Ramos (cell line): ENCODE data around the gene SYNE1.

Source experiments
- in situ Hi-C: fragments of 300-500 bp; cut with MboI; formaldehyde crosslinking; loops from one replicate; pipeline ENCODE4 v1.14.3; 2022; ENCODE audit warnings: low sequenced_read_pairs; ENCODE audit not compliant: unreplicated experiment

Gene SYNE1

DNA sequence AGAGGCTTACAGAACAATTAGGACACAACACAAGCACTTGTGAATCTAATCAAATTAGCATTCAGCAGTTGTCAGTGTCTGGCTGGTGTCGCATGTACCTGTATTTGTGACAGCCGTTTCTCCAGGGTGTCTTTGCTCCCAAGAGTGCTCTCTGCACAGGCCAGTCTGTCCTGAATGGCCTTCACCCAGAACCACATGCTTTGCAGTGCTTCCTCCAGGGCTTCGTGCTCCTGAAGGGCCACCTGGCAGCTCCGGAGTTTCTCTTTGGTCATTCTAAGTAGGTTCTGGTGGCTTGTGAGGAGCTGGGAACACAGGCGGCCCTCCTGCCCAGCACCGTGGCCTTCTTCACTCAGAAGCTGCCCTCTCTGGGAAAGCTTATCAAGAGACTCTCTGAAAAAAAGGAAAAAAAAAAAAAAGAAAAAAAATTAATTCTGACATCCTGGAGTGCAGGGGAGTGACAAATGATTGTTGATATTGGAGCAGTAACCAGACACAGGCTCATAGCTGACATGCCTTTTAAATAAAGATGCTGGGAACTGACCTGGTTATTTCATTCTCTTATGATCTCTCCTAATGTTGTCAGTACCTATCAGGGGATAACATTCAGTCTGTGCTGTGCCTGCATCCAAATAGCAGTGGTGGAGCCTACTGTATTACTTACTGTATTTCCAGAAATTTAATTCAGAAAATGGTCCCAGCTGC lies 245.8 kb downstream of the SYNE1 start:
- in situ Hi-C loops, result no loop called here

DNA sequence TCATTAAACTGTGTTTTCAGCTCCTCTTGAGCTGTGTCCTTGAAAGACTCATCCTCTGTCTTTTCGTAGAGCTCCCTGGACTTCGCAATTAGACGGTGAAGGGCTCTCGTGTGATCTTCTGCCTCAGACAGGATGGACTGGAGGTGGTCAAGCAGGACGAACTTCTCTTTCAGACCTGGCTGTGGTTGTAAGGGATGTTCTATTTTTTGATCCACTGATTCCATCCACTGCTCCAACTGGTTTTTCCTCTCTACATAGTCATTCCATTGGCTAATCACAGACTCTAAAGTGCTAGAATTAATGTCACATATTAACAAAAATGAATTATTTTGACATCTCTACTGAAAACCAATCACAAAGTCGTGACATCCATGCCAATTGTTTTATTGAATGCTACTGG lies 250.1 kb downstream of the SYNE1 start:
- in situ Hi-C loops, result no loop called here

DNA sequence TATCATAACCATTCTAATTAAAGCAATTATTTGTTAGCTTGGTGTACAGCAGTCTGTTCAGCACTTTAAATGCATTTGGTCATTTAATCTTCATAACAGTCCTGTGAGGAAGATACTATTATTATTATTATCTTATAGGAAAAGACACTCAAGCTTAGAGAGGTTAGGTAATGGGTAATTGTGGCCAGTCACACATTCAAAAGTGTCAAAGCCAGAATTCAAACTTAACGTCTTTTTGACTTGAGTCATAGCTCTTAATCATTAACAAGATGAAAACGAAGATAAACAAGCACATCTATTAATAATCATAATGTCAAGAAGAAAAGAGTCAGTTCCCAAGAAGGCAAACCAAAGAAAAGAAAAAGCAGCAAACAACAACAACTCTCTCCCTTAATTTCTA lies 251.0 kb downstream of the SYNE1 start:
- in situ Hi-C loops, result no loop called here

GRCh38 chr6:152380993-152381898 lies 255.9 kb downstream of the SYNE1 start:
- in situ Hi-C loops, result no loop called here

DNA sequence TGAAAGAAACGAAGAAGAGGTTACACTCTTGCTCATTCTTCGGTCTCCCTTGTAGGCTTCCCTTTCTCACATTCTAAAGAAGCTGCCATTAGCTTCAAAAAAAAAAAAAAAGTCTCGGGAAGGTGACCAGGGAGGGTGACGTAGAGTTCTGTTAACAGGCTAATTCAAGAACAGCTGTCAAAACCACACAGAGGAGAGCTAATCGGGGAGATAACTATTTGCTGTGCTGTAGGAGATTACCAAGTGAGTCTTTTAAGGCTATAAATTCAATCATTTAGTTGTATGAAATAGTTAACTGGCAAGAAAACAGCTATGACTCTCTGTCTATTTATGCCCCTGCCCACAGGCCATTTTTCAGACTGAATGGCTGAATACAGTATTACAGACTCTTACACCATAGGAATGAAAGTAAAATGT lies 256.8 kb downstream of the SYNE1 start:
- in situ Hi-C loops, result no loop called here

- in situ Hi-C loops, result no loop called here
Measured at GRCh38 chr6:152379423-152379822, 257.7 kb downstream of the SYNE1 start.

DNA sequence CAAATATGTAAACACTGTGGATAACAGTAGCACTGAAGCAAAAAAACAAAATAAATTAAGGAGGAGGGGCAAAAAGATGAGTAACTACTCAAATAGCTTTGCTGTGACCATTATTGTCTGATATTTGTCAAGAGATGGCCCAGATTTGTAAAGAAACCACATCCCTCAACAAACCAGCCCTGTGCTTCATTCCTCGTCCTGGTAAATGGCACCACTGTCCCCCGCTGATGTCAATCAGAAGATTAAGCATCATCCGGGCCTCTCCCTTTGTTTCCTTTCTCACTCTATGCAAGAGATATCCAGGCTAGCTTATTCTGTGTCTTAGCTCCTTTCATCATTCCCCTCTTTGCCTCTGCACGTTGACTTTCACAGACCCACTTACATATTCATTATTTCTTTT lies 259.0 kb downstream of the SYNE1 start:
- in situ Hi-C loops, result no loop called here

- in situ Hi-C loops, result no loop called here
Measured at GRCh38 chr6:152375197-152375596, 262.0 kb downstream of the SYNE1 start.

DNA sequence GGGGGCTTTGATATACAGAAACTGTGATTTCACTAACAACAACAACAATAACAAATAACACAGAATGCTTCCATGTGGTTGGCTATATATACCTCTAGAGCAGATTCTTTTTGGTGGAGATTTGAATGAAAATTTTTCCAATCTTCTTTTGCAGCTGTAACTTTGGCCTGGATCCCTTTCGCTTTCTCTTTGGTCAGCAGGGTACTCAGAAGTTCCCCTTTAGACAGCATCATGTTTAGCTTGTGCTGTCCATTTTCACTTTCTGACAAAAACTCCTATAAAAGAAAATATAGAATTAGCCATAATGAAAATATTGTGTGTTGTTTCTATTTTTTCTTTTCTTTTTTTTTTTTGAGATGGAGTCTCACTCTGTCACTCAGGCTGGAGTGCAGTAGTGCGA lies 264.2 kb downstream of the SYNE1 start:
- in situ Hi-C loops, result loop anchor here (25.0 kb wide), 1 partner anchor 611 kb away; no protein-coding TSS in a partner anchor

DNA sequence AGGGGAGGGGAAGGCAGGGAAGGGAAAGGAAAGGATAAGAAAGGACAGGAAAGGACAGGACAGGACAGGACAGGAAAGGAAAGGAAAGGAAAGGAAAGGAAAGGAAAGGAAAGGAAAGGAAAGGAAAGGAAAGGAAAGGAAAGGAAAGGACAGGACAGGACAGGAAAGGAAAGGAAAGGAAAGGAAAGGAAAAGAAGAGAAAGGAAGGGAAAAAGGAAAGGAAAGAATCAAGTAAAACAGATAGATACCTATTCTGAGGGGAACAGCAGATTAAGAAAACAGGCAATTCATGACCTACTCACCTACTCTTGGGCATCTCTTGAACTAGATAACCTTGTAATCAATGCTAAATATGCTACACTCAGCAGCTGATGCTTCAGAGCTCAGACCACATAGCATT lies 265.4 kb downstream of the SYNE1 start:
- in situ Hi-C loops, result loop anchor here (25.0 kb wide), 1 partner anchor 609 kb away; no protein-coding TSS in a partner anchor

DNA sequence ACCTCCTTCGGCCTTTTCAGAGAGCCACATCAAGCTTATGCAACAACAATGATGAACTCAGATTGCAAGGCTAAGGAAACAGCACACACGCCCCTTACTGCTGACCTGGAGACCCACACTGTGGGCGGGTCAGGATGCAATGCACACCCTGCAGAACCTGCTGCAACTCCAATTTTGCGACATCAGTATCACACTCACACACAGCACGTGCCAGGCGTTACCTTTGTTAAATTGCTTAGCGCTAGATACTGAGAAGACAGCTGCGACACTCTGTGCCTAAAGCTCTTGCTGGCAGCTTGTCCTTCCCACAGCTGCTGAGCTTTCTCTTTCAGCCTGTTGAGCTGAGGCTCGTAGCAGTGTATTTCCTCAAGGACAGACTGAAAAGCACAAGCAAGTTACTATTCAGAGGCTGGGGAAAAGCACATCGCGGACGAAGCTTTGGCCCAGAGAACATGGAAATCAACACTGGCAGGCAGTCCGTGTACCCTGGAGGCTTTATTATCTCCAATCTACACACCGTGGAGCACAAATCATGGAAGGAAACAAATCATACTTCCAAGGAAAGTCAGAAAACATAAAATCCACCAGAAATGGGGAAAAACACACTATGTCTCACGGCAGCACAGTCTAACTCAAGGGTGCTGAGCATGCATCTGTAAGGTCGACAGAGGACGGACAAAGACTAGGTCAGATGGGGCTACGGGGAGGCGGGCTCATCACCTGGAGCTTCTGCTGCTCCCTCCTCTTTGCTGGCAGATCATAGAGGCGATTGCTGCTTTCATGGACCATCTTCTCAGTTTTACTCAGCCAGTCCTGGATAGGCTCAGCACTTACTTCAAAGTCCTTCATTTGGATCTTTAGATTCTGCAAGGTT lies 268.2 kb downstream of the SYNE1 start:
- in situ Hi-C loops, result loop anchor here (25.0 kb wide), 1 partner anchor 607 kb away; no protein-coding TSS in a partner anchor

GRCh38 chr6:152364866-152365265 lies 272.3 kb downstream of the SYNE1 start:
- in situ Hi-C loops, result loop anchor here (25.0 kb wide), 1 partner anchor 603 kb away; no protein-coding TSS in a partner anchor

DNA sequence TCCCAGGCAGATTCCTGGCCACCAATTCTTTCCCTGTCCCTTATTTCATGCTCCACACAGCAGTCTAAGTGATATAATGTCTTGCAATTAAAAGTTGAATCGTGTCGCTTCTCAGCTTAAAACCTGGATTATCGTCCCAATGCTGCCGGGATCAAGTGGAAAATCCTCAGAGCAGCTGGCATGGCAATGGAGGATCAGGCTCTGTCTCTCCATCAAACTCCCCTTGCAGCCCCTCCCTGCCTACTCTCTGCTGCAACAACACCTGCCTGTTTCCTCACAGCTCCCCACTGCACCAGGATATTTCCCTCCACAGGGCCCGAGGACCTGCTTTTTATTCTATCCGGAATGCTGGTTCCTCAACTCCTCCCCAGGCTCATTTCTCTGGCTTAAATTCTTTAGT lies 277.1 kb downstream of the SYNE1 start:
- in situ Hi-C loops, result loop anchor here (25.0 kb wide), 1 partner anchor 598 kb away; no protein-coding TSS in a partner anchor

- in situ Hi-C loops, result loop anchor here (25.0 kb wide), 1 partner anchor 594 kb away; no protein-coding TSS in a partner anchor
Measured at GRCh38 chr6:152356662-152357061, 280.5 kb downstream of the SYNE1 start.

DNA sequence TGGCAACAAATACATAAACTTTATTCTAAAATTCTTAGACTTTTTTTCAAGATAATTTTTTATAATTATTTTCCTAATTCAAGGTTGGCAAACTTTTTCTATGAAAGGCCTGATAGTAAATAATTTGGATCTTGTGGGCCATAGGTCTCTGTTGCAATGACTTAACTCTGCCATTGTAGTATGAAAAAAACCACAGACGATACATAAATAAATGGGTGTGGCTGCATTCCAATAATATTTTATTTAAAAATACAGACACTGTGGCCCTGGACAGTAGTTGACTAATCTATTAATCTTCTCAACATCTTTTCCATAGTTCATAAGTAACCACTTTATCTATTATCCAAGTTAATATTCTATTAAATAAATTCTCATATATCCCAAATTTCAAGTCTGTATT lies 281.1 kb downstream of the SYNE1 start:
- in situ Hi-C loops, result loop anchor here (25.0 kb wide), 1 partner anchor 594 kb away; no protein-coding TSS in a partner anchor

DNA sequence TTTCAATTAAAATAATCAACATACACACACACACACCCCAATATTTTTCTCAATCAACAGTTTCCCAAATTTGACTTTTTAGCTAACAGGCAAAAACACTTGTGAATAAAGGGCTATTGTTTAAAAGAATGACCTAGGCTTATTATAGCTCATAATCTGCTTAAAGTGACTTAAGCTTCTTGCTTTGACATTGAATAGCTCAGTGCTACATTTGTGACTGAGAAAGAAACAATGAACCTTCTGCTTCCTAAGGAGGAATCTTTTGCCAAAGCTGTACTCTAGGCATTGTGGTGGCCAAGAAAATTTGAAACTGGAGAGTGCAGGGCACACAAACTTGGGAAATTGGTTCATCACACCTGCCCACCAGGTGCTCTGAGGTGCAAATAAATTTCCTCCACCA lies 282.0 kb downstream of the SYNE1 start:
- in situ Hi-C loops, result loop anchor here (25.0 kb wide), 1 partner anchor 593 kb away; no protein-coding TSS in a partner anchor

DNA sequence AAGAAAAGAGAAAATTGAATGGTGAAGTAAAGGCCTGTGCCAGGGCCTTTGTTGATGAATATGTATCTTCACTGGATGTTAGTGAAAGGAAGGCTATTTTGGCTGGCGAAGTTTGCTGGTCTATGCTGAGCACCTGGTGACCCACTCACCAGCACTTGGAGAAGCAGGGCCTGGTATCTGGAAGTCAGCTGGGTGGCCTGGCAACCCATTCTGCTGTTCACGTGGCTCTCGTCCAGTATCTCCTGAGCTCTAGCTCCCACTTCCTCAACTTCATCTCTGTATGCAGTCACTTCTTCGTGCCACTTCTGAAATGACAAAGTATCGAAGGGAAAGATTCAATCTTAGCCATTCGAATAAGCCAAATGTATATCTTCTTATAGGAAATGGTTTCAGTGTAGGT lies 283.7 kb downstream of the SYNE1 start:
- in situ Hi-C loops, result loop anchor here (25.0 kb wide), 1 partner anchor 591 kb away; no protein-coding TSS in a partner anchor

DNA sequence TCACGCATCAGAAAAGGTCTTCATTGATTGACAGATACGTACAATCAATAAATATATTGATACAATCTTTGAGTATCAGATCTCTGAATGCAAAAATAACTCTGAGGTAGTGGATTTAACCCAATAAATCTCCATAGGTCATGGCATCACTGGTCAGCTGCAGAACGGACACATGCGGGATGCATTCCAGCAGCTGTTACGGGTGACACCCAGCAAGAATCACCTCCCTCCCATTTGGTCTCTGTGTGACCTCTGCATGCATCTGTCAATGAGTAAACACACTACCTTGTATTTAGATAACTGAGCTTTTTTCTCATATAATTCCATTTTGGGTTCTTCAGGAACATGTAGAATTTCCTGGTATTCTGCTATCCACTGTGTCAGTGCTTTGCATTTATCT lies 285.4 kb downstream of the SYNE1 start:
- in situ Hi-C loops, result loop anchor here (25.0 kb wide), 1 partner anchor 589 kb away; no protein-coding TSS in a partner anchor

- in situ Hi-C loops, result loop anchor here (25.0 kb wide), 1 partner anchor 589 kb away; no protein-coding TSS in a partner anchor
Measured at GRCh38 chr6:152351110-152351509, 286.1 kb downstream of the SYNE1 start.

DNA sequence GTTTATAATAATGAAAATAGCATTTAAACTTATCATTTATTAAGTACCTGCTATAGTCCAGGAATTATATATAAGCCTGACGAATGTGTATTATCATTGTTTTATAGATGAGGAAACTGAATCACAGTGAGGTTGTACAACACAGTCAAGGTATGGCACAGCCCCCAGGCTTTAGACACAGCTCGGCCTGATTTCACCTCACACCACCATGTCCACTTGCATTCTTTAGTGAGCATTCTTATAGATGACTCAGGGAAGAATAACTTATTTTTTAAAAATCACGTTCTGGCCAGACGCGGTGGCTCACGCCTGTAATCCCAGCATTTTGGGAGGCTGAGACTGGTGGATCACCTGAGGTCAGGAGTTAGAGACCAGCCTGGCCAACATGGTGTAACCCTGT lies 289.0 kb downstream of the SYNE1 start:
- in situ Hi-C loops, result no loop called here
